ENCODE measurements around the gene LHFPL6.
A peak's percentile ranks its signal among the peaks of the same experiment; 100 is the strongest.

The LHFPL6 gene

DNA sequence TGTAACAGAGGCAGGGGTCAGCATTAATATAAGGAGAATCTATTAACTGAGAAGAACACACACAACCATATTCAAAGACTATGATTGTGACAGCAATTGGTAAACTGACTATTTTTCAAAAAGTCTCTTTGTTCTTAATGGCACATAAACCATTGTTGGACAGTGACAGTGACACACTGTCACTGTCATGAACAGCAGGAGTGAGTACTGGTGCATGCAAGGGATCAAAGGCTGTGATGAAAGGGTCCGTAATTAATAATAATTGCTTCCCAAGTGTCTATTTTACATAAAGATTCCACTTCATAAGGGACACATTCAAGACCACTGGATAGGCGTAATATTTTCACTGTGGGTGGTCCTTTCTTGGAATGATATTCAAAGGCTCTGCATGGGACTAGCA, 50.7 kb downstream of the LHFPL6 start:
- no peak for DNase-seq

- DNase-seq: no peak
Observed at GRCh38 chr13:39550931-39551330, 52.1 kb downstream of the LHFPL6 start.

DNA sequence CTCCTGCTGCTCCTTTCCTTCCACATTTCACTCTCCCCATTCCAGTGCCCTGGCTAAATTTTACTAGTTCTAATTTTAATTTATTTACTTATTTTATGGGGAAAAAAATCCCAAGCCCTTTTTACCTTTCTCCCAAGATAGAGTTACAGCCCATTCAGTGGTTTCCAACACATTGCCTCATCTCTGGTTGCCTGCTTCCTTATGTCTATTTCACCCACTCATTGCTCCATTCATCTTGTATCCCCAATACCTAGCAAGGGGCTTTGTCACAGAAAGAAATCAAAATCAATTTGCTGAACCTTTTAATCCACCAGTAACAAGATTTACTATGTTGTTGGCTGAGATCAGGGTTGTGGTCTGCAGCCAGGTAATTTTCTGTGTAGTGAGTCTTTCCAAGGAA, 55.9 kb downstream of the LHFPL6 start:
- no peak for DNase-seq

DNA sequence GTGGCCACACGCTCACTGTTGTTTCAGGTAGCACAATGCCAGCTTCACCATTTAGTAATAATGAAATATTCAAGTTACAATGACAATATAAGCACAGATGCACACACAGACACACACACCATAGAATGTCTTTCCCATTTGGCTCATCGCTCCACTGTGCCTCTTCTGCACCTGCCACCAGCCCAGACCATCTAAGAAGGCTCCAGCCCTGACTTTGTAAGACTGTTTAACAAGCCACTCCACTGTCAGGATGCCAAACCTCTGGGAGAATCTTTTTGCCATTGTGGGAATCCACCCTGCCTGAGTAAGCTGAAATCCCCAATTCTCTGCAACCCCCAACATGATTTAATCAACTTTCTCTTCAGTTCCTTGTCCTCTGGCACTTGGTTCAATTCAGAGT, 60.6 kb downstream of the LHFPL6 start:
- DNase-seq: no peak

DNA sequence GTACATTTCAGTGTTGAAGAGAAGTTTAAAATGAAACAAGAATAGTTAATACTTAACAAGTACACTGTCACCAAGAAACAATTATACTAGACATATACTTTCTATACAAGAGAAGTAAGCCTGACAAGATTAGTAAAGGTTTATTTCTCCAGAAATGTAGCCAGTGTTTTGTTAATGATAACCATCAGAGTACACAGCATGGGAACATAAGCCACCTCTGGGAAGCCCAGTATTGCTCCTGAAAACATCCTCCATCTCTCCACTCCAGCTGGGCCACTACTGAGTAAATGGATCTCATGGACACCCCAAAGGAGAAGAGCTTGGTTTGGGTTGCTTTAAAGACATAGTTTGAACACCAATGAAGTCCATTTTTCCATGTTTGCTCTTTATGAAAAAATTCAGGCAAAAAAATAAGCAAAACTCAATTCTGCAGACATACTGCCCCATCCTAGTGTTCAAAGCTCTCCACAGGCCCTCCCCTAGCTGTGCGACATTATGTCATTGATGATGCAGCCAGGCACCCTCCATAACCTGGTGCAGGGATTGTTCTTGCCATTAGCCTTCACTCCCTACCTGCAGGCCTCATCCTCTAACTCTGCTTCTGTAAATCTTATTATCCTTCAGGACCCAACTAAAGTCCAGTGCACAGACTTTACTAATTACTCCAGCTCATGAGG, 61.9 kb downstream of the LHFPL6 start:
- DNase-seq: no peak

GRCh38 chr13:39538816-39539790, 63.9 kb downstream of the LHFPL6 start:
- no peak for DNase-seq

GRCh38 chr13:39536906-39537305, 66.1 kb downstream of the LHFPL6 start:
- DNase-seq: no peak

- DNase-seq: no peak
Observed at GRCh38 chr13:39536274-39536673, 66.7 kb downstream of the LHFPL6 start.

DNA sequence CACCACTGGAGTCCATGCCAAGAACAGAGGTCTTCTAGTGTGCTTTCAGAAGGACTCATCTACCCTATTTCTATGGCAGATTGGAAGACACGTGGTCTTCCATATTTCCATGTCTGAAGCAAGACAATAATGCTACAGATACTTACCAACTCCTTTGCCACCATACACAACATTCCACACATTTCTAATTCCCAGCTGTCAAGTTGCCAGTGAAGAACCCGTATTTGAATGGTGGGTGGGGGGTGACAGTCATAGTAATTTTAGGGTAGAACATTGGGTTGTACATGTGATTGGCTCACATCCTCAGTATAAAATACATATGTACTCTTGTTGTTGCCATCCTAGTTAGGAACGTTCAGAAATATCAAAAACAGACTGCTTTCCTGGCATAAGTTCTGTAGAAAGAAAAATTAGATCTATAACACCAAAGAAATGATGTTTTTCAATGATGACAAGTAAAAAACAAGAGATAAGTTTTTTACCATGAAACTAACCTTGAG, 69.3 kb downstream of the LHFPL6 start:
- DNase-seq: no peak

GRCh38 chr13:39531646-39532045, 71.3 kb downstream of the LHFPL6 start:
- no peak for DNase-seq

DNA sequence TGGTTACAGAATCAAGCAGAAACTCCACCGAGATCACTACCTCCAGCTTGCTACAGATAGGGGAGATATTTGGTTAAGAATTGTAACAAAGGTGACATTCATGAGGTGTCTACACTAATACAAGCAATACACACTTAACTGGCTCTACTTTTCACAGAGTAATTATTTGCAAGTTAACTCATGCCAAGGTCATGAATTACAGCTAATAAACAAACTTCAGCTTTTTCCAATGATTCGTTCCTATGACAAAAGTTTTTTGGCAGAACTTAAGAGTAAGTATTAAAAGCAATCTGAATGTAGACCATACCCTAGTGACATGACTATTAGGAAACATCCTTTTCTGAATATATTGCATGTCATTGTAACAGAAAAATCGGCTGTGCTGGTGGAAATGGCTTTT, 72.1 kb downstream of the LHFPL6 start:
- DNase-seq: no peak

- no peak for DNase-seq
Observed at GRCh38 chr13:39528661-39528980, 74.4 kb downstream of the LHFPL6 start.

DNA sequence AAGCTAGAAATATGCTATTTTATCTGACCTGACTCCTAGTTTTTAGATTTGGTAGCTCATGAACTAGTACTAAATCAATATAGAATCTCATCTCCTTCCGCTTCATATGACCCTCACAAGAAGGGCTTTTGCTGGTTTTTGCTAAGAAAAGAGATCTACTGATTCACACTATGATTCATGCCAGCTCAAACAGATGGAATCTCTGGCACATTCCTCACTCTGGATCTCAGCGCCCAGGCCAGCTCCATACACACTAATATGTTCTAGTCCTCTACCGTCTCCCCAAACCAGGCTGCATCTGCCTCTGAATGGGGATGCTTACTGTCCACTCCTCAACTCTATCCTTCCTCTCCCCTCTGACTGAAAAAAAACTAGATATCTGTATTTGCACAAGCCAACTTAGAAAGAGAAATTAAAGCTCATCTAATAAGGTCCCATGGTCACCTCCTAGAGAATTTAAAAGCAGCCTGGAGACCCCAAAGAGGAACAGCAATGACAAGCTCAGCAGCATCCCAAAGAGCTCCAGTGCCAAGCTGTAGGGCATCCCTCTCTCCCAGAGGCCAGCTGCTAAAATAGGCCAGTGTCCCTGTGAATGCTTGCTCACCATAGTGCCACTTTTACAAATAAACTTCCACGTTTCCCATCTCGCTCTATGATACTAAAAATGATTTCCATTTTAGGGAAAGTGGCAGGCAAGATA, 74.9 kb downstream of the LHFPL6 start:
- DNase-seq: peak; percentile 29

GRCh38 chr13:39527301-39527700, 75.7 kb downstream of the LHFPL6 start:
- DNase-seq: no peak

DNA sequence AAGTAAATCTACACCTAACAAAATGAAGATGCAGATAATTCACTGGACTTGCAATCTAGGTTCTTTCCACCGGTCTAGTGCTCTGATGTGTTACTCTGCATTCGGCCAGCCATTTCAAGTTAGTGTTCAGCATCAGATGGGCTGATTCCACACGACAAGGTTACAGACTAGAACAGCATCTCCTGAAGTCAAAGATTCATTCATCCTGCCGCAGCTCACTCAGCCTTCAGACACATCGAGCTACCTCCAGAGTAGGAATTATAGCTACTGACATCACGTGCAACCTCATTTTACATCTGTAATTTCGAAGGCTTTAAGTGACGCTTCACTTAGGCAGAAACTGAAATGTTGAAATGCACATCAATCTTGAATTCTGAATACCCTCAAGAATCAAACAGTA, 76.5 kb downstream of the LHFPL6 start:
- no peak for DNase-seq

- DNase-seq: no peak
Observed at GRCh38 chr13:39525506-39525905, 77.5 kb downstream of the LHFPL6 start.

GRCh38 chr13:39524795-39525194, 78.2 kb downstream of the LHFPL6 start:
- DNase-seq: no peak

DNA sequence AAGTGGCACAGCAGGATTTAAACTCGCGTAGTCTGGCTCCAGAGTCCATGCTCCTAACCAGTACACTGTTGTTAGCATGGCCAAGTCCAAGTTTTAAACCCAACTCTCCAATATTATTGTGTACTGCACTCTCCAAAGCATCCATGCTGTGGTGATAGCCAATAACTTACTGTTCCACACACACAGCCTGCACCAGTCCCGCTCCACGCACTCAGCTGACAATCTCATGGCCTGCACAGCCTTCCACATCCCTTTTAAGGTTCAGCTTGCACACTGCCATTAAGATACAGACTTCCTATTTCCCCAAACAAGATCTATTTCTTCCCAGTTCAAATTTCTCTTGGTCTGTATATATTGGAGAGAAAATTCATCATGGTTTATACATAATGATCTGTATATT, 80.7 kb downstream of the LHFPL6 start:
- DNase-seq: no peak

- DNase-seq: no peak
Observed at GRCh38 chr13:39521701-39522100, 81.3 kb downstream of the LHFPL6 start.

- no peak for DNase-seq
Observed at GRCh38 chr13:39516096-39516495, 86.9 kb downstream of the LHFPL6 start.

DNA sequence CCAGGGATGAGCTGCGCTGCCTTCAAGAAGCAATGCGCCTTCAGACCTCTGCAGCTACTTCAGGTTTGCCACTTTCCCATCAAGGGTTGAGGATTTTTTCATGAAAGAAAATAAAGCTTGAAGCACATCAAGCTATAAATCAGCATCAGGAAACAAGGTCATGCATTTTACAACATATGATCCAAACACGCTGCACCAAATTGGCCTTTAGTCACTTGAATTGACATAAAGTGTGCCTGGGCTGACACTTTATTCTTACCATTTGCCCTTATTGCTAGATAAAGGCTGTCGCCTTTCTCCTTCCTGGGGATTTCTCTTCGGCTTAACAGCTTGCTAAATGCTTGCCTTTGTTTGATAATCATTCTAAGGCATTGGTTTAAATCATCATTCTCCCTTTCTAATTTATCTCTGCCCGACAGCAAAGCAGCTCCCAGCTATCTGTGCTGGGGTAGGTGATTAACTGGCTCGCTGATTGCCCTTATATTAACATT, 87.7 kb downstream of the LHFPL6 start:
- no peak for DNase-seq

DNA sequence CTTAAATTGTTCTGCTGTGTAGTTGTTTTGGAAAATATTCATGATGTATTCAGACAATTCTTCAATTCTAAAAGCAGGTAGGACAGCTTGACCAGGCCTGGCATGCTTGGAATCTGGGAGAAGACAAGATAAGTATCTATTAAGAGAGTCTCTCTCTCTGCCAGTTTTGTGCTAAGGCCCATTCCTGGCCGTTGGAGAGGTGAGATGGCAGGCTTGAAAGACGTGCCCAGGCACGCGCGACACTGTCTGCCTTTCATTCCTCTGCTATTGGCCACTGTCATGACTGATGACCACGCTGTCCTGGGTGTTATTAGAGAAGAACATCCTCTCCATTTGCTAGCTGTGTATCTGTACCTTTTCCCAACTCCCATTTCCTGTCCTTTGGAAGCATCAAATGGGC, 90.3 kb downstream of the LHFPL6 start:
- DNase-seq: no peak

DNA sequence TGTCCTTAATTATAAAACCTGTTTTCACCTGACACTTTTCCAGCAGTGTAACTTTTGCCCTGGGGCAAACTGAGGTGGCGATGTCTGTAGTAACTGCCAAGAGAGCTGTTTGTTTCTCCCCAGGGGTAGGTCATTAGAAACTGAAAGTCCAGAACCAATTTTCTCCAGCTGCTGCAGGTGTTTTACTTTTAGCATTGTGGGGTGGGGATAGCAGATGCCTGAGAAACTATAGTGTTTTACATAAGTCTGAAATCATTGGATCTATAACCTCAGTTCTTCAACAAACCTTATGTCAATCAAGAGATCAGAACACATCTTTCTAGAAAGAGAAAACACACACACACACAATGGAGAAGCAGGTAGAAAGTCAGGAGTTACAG, 92.7 kb downstream of the LHFPL6 start:
- DNase-seq: no peak

Data from 8988T (cell line).